GM21529 (cell line): ENCODE results near the gene WSCD1.

Source experiments
- ATAC-seq: cut with Tn5 transposase; IDR thresholded peaks from one replicate; pipeline ENCODE4 v1.9.1; 2021; ENCODE audit not compliant: unreplicated experiment

The WSCD1 gene

DNA sequence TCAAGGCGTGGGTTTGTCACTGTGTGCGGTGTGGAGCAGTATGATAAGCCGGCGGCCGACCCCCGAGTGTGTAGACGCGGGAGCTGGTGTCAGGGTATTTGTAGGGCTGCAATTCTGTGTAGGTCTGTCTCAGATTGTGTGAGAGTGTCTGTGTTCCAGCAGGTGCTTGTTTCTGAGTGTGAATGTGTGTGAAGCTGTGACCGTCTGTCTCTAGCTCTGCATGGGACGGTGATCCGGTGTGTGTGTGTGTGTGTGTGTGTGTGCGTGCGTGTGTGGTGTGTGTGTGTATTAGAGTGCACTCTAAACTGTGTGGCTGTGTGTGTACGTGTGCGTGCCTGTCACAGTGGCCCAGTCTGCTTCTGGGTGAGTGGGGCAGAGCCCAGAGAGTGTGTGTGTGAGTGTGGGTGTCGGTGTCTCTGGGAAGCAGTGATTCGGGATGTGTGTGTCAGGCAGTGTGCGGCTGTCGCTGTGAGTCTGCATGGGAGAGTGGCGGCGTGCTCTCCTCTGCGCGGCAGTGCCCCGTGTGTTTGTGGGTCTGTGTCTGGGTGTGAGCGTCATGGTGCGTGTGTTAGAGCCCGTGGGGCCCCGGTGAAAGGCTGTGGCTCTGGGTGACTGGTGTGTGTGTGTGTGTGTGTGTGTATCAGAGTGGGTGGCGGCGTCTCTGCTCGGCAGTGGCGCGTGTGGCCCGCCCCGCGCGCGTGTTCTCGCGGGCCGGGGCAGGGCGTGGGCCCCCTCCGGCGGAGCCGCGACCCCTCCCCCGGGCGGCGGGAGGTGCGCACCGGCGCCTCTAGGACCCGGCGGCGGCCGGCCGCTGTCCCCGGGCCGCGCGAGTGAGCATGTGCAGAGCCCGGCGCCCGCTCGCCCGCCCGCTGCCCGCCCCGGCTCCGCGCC lies at the start of gene WSCD1:
TSS of gene WSCD1 (plus strand) at position 841 of the 891 bp plus-strand sequence. CDS start 10,280 bp downstream, outside the sequence.
- no peak for ATAC-seq

- ATAC-seq: no peak
These were observed 49.2 kb upstream of the WSCD1 start for GRCh38 chr17:6021011-6021400.

DNA sequence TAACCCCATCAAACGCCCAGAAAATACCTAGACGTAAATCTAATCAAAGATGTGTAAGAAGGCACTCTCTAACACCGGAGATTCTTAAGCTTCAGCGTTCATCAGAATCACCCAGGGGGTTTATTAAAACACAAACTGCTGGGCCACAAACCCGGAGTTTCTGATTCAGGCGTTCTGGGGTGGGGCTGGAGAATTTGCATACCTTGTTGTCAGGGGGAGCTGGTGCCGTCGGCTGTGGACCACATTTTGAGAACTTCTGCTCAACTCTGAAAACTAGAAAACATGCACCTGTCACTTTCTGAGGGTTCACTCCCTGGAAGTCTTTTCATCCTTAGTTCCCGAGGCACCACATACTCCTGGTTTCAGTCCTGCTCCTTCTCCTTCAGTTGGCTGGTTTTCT lies 48.6 kb upstream of the WSCD1 start:
- no peak for ATAC-seq

DNA sequence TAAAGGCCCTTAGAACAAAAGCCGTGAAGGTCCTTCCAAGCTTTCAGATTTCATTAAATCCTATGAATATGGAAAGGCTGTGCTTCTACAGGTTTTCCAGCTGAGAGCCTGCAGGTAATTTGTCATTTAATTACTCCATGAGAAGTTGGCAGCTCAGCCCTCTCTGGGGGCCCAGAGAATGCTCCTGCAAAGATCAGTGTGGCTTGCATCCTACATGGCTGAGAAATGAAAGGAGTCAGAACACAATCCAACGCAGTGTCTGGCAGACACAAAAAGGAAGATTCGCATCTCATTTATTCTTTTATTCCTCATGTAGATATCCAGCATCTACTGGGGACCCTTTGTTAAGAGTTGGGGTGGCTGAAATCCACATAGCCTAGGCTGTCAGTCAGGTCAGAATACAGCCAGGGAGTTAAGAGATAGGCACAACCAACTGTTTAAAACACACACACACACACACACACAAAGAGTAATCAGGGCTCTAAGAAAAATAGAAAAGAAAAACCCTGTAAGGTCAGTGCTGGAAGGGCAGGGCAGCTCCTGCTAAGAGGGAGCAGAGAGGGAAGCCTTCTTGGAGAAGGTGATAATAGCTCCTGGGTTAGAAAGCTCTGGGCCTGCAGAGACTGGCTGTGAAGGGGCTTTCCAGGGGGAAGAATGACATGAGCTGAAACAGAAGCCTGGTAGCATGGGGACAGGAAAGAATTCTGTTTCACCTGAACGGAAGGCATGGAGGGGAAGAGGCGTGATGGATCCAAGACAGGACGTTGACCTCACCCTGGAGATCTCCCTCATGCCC lies 46.9 kb upstream of the WSCD1 start:
- ATAC-seq: no peak

DNA sequence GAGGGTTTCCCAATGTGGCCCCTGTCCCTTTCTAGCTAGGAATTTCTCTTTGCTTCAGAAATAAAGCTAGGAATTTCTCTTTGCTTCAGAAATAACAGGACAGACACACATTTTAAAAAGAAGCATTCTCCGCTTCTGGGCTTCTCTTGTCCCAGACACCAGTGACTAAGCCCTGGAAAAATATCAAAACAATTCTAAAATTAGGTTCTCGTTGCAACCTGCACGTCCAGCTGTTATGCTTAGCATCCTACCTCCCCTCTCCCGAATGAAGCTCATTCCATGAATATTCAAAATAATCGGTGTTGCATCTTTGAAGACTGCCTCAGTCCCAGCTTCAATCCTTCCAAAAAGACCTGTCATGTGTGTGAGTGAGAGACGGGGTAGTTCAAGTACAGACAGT lies 45.6 kb upstream of the WSCD1 start:
- no peak for ATAC-seq

DNA sequence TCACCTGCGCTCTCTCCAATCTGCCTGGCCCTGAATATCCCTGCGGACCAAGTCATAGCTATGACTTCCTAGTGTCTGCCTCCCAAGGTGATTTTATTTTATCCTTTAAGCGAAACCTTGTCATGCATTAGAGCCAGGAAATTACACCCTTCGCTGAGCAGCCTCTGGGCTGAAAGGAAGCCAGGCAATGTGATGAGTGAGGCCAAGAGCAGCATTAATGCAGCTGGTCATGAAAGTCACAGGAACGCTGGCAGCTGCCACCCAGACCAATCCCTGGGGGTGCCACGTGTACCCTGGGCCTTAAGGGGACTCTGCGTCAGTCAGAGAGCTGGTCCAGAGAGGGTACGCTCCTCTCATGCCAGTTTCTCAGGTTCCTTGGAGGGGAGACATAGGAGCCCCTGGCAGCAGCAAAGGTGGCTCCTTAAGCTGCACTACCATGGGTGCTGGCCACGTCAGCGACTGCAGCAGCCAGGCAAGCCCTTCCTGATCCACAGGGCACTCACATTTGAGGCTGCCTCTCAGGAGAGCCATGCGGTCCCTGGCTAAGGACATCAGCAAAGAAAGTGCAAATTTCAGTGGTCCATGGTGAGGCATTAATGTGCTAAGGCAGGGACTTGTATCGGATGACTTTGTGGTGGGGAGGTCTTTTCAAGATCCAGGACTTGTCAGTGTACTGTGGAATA lies 42.7 kb upstream of the WSCD1 start:
- ATAC-seq: no peak

DNA sequence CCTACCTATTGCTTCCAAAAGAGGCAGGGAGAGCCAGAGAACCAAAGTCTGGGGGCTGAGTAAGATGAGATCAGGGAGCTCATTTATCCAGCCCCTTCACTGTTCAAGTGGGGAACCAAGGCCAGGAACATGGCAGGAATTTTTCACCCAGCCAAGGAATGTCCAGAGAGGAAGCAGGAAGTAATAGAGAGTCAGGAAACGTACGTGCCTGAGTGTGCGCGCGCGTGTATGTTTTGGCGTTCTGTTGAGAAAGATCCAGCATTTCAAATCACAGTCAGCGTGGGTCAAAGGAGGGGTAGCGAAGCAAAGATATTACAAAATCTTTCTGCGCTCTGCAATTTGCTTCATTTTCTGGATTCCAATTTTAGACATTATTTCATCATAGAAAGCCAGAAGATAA lies 41.9 kb upstream of the WSCD1 start:
- no peak for ATAC-seq

DNA sequence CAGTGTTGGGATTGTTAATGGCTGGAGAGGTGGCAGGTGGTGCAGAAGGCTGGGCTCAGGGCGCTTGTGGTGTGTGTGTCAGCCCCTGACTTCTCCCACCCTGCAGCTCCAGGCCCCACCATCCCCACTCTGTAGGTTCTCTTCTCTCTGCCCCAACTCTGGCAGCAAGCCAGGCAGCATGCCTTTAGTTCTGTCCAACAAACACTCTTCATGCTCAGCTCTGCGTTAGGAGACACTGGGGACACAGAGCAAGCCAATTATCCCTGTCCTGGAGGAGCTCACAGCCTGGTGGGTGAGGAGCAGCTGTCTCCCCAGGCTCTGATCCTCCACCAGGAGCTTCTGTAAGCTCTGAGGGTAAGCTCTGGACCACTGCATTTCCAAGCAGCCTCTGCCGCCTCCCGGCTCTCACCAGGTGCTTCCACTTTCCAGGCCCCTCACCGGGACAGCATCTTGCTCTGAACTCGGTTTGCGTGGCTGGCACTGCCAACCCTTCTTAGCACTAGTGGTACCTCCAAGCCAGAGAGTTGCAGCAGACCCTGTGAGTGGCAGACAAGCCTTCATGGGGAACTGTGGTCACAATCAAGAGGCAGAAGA lies 34.3 kb upstream of the WSCD1 start:
- no peak for ATAC-seq

DNA sequence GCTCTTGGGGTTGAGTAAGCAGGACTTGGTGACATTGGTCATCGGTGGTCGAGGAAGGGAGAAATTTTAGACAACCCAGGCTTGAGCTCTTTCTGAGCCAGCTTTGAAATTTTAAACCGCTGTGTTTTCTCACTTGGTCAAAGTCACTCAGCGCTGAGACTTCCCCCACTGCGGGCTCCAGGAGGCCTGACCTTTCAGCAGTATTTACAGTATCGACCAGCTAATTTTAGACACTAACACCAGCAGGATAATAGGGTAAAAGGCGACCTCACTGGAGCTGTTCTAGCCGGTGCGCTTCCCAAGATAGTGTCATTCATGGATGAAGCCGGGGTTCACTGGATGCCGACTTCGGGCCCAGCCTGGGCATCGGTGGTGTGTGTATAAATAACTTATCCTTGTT lies 29.7 kb upstream of the WSCD1 start:
- ATAC-seq: no peak

- ATAC-seq: no peak
These were observed 28.9 kb upstream of the WSCD1 start for GRCh38 chr17:6041246-6041645.

DNA sequence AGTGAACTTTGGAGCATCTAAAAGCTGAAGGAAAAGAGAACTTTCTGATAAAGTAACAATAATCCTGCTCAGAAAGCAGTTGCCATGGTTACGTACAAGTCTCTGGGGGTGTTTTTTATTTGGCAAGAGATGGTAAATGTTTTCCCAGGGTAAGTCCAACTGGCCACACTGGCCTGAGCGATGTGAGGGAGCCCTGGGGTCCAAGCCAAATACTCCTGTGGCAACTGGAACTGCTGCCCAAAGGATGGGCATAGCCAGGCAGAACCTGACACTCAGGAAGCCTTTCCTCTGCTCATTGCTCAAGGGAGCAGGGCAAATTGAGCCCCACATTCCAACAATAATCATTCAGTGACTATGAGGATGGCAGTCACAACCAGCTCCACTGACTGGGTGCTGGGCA lies 26.8 kb upstream of the WSCD1 start:
- no peak for ATAC-seq

GRCh38 chr17:6044261-6044660 lies 25.9 kb upstream of the WSCD1 start:
- ATAC-seq: no peak

GRCh38 chr17:6045621-6046357 lies 24.4 kb upstream of the WSCD1 start:
- no peak for ATAC-seq

GRCh38 chr17:6046431-6046830 lies 23.7 kb upstream of the WSCD1 start:
- no peak for ATAC-seq

- ATAC-seq: no peak
These were observed 23.2 kb upstream of the WSCD1 start for GRCh38 chr17:6046931-6047330.

DNA sequence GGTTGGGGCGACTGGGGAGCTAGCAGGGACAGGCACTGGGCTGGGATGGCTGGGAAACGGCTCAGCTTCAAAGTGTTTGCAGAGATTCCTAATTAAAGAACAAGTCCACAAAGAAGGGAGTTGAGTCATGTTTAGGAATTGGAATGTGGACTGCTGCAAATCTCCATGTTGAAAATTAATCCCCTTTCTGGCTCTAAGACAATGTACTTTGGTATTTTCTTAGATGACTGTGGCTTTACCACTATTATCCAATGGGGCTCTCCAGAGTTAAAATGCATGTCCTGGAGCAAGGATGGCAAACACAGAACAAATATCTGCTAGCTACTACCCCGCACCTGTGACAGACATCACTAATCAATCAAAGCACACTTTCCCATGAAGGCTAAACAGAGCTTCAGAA lies 22.2 kb upstream of the WSCD1 start:
- no peak for ATAC-seq

DNA sequence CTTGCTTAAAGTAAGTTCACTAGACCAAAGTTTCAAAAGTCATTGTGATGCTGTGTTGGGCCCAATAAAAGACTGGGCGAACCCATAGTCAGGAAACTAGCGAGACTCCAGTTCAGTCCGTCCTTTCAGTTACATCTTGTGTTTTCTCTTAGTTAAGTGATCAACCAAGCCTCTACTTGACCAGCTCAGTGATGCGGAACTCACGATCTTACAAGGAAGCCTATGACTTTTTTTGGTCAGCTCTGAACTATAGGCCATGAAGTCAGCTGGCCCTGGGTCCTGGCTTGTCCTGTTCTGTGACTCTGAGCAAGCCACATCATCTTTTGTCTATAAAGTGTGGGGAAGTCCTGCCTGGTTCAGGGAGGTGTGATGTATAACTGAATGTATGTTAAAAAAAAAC lies 21.7 kb upstream of the WSCD1 start:
- ATAC-seq: no peak

DNA sequence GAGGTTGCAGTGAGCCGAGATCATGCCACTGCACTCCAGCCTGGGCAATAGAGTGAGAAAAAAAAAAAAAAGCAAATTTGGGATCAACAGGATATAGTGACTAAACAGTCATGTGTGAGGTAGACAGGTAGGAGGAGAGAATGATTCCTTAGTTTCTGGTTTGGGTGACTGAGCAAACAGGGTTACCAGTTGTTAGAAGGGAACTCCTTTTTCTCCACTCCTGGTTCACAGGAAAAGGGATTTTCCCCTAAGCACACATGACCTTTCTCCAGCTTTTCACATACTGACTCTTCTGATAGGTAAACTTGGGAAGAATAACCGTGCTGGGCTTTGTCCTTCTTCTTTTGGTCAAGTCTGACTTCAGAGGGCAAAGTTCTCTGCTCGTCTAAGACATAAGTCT lies 17.3 kb upstream of the WSCD1 start:
- ATAC-seq: no peak

- ATAC-seq: no peak
These were observed 15.8 kb upstream of the WSCD1 start for GRCh38 chr17:6054372-6054771.

- ATAC-seq: no peak
These were observed 14.1 kb upstream of the WSCD1 start for GRCh38 chr17:6056104-6056503.

DNA sequence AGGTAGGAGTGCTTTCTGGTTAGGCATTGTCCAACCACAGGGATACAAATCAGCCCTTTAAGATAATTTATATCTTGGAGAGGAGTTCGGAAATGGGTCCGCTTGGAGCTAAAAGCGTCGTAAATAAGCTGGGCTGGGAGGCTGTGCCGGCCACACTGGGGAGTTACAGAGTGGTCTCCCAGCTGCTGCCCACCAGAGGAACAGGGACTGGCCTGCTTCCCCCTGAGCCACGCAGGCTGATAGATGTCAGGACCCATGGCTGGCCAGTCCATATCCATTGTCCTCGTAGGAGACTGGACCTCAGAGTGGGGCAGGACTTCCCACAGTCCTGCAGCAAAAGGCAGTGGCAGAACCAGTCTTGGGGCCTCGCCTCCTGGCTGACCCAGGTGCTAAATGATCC lies 12.6 kb upstream of the WSCD1 start:
- ATAC-seq: no peak
